AG09309 (cell line): Measurements from ENCODE around the gene HOXC12.

Source experiments
- DNase-seq: peaks from one replicate; pipeline ENCODE4 v3.0.0-alpha.2; 2010; ENCODE audit warnings: low read depth
- H3K4me3 ChIP-seq: 2 replicates; pipeline ENCODE4 v1.5.1; 2011; ENCODE audit warnings: mild to moderate bottlenecking, low read depth, low read length, moderate library complexity; ENCODE audit not compliant: control insufficient read depth
- CTCF ChIP-seq: IDR thresholded peaks from 2 replicates; pipeline ENCODE4 v1.5.1; 2011; ENCODE audit warnings: mild to moderate bottlenecking, low read depth, low read length, inconsistent platforms; ENCODE audit not compliant: insufficient read depth, control insufficient read depth; ENCODE audit errors: missing control alignments

The HOXC12 gene

GRCh38 chr12:54007538-54008259, 53.0 kb downstream of the HOXC12 start:
- no peak overlapping the region for H3K4me3 ChIP-seq
- no peak for DNase-seq
- TF ChIP-seq CTCF, result no peak

GRCh38 chr12:54008260-54008552, 53.5 kb downstream of the HOXC12 start:
- no peak overlapping the region for H3K4me3 ChIP-seq
- DNase-seq, result no peak
- no peak for TF ChIP-seq CTCF
